Right lobe of liver (tissue), 4 donors: ENCODE data around the gene ZNF799.

Experiments
- CTCF ChIP-seq, 4 donors: fragments of 200-600 bp in 3 of 4; fragments of 450-650 bp in 1 of 4; IDR thresholded peaks; one replicate each; pipeline versions ENCODE4 v1.5.1 to v1.8.0; 2016 to 2022; ENCODE audit warnings: antibody characterized with exemption in 4 of 4, mild to moderate bottlenecking in 2 of 4
- POLR2A ChIP-seq: fragments of 450-650 bp; IDR thresholded peaks from one replicate; pipeline ENCODE4 v1.6.1; 2017; ENCODE audit warnings: antibody characterized with exemption, mild to moderate bottlenecking
- donor health status: DM: no; HTN: no; CAD: no.
- donor health status: DM: no; HTN: no; CAD: no.
- donor health status: DM: no; HTN: yes; CAD: no.

DNA sequence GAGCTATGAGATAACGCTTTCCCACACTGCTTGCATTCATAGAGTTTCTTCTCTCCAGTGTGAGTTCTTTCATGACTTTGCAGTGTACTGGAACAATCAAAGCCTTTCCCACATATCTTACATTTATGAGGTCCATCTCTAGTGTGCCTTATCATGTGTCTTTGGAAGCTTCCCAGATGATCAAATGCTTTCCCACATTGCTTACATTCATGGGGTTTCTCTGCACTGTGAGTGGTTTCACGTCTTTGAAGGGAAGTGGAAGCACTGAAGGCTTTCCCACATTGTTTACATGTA lies 20.7 kb downstream of the ZNF799 start:
- TF ChIP-seq CTCF (IDR thresholded peaks at IDR 0.05) (no peak), POLR2A (no peak)
